ENCODE data around the gene ACIN1.

The ACIN1 gene

GRCh38 chr14:23009939-23010726 lies 84.8 kb downstream of the ACIN1 start, which contains the start of gene C14orf93:
TSS of gene C14orf93 (minus strand) at chr14:23010143. CDS start at chr14:22999023, 11,120 bp downstream.
- DNase-seq: peak in 13 of 14 donors; percentile 5 to 77 (median 42)

- DNase-seq: no peak
These were observed 85.4 kb downstream of the ACIN1 start for GRCh38 chr14:23009483-23009938.

- no peak for DNase-seq
These were observed 86.1 kb downstream of the ACIN1 start for GRCh38 chr14:23008831-23009230.
